Thyroid gland (tissue), 4 donors: ENCODE data around the gene APRT. TPM values are rescaled to one million over a fixed set of nuclear protein-coding genes. Genes with fewer than 3 reads are reported as not detected.

Experiments used
- DNase-seq, 2 donors: peaks; one replicate each; pipeline ENCODE4 v3.0.0-alpha.2; 2019
- H3K27ac ChIP-seq, 3 donors: fragments of 200-600 bp; sonication (generic); 1 replicate in 2 of 3; 2 replicates in 1 of 3; pipeline ENCODE4 v1.5.1; 2016 to 2019; ENCODE audit warnings: mild to moderate bottlenecking in 1 of 3, moderate library complexity in 1 of 3
- H3K27me3 ChIP-seq: fragments of 200-600 bp; sonication (generic); one replicate; pipeline ENCODE4 v1.5.1; 2019
- H3K36me3 ChIP-seq, 2 donors: fragments of 200-600 bp; sonication (generic); one replicate each; pipeline ENCODE4 v1.5.1; 2016 to 2019
- H3K4me1 ChIP-seq, 2 donors: fragments of 200-600 bp; sonication (generic); one replicate each; pipeline ENCODE4 v1.5.1; 2017 to 2019
- H3K4me3 ChIP-seq, 3 donors: fragments of 200-600 bp; sonication (generic); replicated peaks in 1 of 3; 1 replicate in 2 of 3; 2 replicates in 1 of 3; pipeline ENCODE4 v1.5.1; 2016; ENCODE audit warnings: mild to moderate bottlenecking in 1 of 3
- H3K9me3 ChIP-seq: fragments of 200-600 bp; sonication (generic); one replicate; pipeline ENCODE4 v1.5.1; 2017
- CTCF ChIP-seq, 6 experiments: fragments of 200-600 bp in 3 of 6; fragments of 450-650 bp in 3 of 6; sonication (generic) in 3 of 6; IDR thresholded peaks; one replicate each; pipeline ENCODE4 v1.5.1; 2016 to 2019; ENCODE audit warnings: antibody characterized with exemption in 6 of 6, mild to moderate bottlenecking in 2 of 6, inconsistent platforms in 1 of 6, moderate library complexity in 1 of 6
- POLR2A ChIP-seq, 2 donors: fragments of 450-650 bp; IDR thresholded peaks; one replicate each; pipeline ENCODE4 v1.6.1; 2017; ENCODE audit warnings: antibody characterized with exemption in 2 of 2, mild to moderate bottlenecking in 2 of 2, moderate library complexity in 1 of 2
- WGBS, 2 donors: methylation state at CpG; one replicate each; pipeline ENCODE4 v1.1.5; 2017; 5-methylcytosine and 5-hydroxymethylcytosine counted together
- intact Hi-C: fragments of 100-400 bp; cut with DNase I; formaldehyde crosslinking; loops from one replicate; pipeline ENCODE4 v1.15.1; 2023
- total RNA-seq, 4 donors: library from RNA; depleted of rRNA; stranded (reverse); fragments of >200 nt; gene quantifications; one replicate each; pipeline ENCODE4 v1.2.3, GENCODE V29; 2016

APRT gene
- total RNA-seq, 4 donors from 2014 or later: 88.9 to 182 (median 118) TPM

GRCh38 chr16:88764913-88765349 lies 46.8 kb downstream of the APRT start:
- TF ChIP-seq CTCF (IDR thresholded peaks at IDR 0.05) (no peak), POLR2A (IDR thresholded peaks at IDR 0.05) (peak in 1 of 2 donors; percentile 45)
- Histone ChIP-seq H3K27me3 (no peaks in the 10 kb centered on the region), H3K4me1 (peaks cover 83 to 100% of the 10 kb centered on the region in 2 donors), H3K9me3 (no peaks in the 10 kb centered on the region), H3K36me3 (no peaks in the 10 kb centered on the region), H3K27ac (peak overlapping the region; percentile 66 to 71 (median 67)), H3K4me3 (no peak overlapping the region)
- peak; percentile 98 for DNase-seq
- WGBS, 2 donors: 7 to 29% methylated on average over 2 to 7 of the region's 9 CpGs
- intact Hi-C loops: no loop called here

- peak overlapping the region in 2 of 3 donors; percentile 71 to 72 for H3K27ac ChIP-seq
- intact Hi-C loops: no loop called here
Observed at GRCh38 chr16:88764080-88764479, 47.6 kb downstream of the APRT start.

GRCh38 chr16:88763502-88764053 lies 48.1 kb downstream of the APRT start:
- peak overlapping the region; percentile 62 to 72 (median 67) for H3K27ac ChIP-seq
- no peaks in the 10 kb centered on the region for H3K27me3 ChIP-seq
- peaks cover 74 to 100% of the 10 kb centered on the region in 2 donors for H3K4me1 ChIP-seq
- intact Hi-C loops: no loop called here
- no peaks in the 10 kb centered on the region for H3K9me3 ChIP-seq
- WGBS, 2 donors: 45 to 53% methylated on average over 9 to 14 of the region's 14 CpGs
- H3K36me3 ChIP-seq: no peaks in the 10 kb centered on the region
- TF ChIP-seq POLR2A (IDR thresholded peaks at IDR 0.05) (no peak), CTCF (IDR thresholded peaks at IDR 0.05) (peak in 2 of 6 experiments; percentile 13 to 31)
- DNase-seq: peak; percentile 68 to 75
- no peak overlapping the region for H3K4me3 ChIP-seq

More at GRCh38 chr16:88764080-88764479, 47.6 kb downstream of the APRT start:
- Histone ChIP-seq H3K36me3 (no peaks in the 10 kb centered on the region), H3K9me3 (no peaks in the 10 kb centered on the region), H3K27me3 (no peaks in the 10 kb centered on the region), H3K4me3 (no peak overlapping the region), H3K4me1 (peaks cover 77 to 100% of the 10 kb centered on the region in 2 donors)
- WGBS, 2 donors: 90 to 94% methylated on average over 16 to 19 of the region's 19 CpGs
- no peak for DNase-seq
- TF ChIP-seq CTCF (IDR thresholded peaks at IDR 0.05): no peak
- TF ChIP-seq POLR2A (IDR thresholded peaks at IDR 0.05): no peak

- no peaks in the 10 kb centered on the region for H3K36me3 ChIP-seq
- H3K4me3 ChIP-seq: no peak overlapping the region
- H3K27me3 ChIP-seq: no peaks in the 10 kb centered on the region
- peaks cover 74 to 100% of the 10 kb centered on the region in 2 donors for H3K4me1 ChIP-seq
- H3K27ac ChIP-seq: peak overlapping the region; percentile 62 to 72 (median 67)
- TF ChIP-seq CTCF (IDR thresholded peaks at IDR 0.05): no peak
- TF ChIP-seq POLR2A (IDR thresholded peaks at IDR 0.05): no peak
- 64 to 82% methylated on average over 9 to 10 of the region's 10 CpGs for WGBS, 2 donors
- no peaks in the 10 kb centered on the region for H3K9me3 ChIP-seq
- DNase-seq: no peak
- intact Hi-C loops: no loop called here
Observed at GRCh38 chr16:88762941-88763340, 48.8 kb downstream of the APRT start.

- WGBS, 2 donors: 63 to 90% methylated on average over 6 to 7 of the region's 16 CpGs
- intact Hi-C loops: no loop called here
- Histone ChIP-seq H3K4me3 (no peak overlapping the region), H3K36me3 (no peaks in the 10 kb centered on the region), H3K9me3 (no peaks in the 10 kb centered on the region), H3K4me1 (peaks cover 69 to 98% of the 10 kb centered on the region in 2 donors), H3K27me3 (no peaks in the 10 kb centered on the region), H3K27ac (peak overlapping the region in 2 of 3 donors; percentile 11 to 72)
- no peak for DNase-seq
- TF ChIP-seq POLR2A (IDR thresholded peaks at IDR 0.05): no peak
- TF ChIP-seq CTCF (IDR thresholded peaks at IDR 0.05): no peak
Observed at GRCh38 chr16:88762258-88762870, 49.4 kb downstream of the APRT start.
